SK-N-SH (cell line): Measurements from ENCODE around the gene TMEM221.

Source experiments
- CTCF ChIP-seq: fragments of 200-600 bp; sonication (generic); IDR thresholded peaks from 2 replicates; pipeline ENCODE4 v1.6.1; 2017; ENCODE audit warnings: antibody characterized with exemption, mild to moderate bottlenecking, moderate library complexity
- EP300 ChIP-seq, 2 experiments: IDR thresholded peaks; 2 replicates each; pipeline versions ENCODE4 v1.4.0 to v1.6.1; 2012; ENCODE audit warnings: borderline replicate concordance in 1 of 2, low read depth in 1 of 2, low read length in 1 of 2
- FOSL2 ChIP-seq: IDR thresholded peaks from 2 replicates; pipeline ENCODE4 v1.4.0; 2012; ENCODE audit warnings: low read depth, mild to moderate bottlenecking, moderate library complexity, borderline replicate concordance
- POLR2AphosphoS5 ChIP-seq: IDR thresholded peaks from 2 replicates; pipeline ENCODE4 v1.6.1; 2012; ENCODE audit warnings: low read depth, low read length
- RCOR1 ChIP-seq: fragments of 150-350 bp; IDR thresholded peaks from 2 replicates; pipeline ENCODE4 v1.6.1; 2017; ENCODE audit warnings: antibody characterized with exemption, low read length
- REST ChIP-seq: IDR thresholded peaks from 2 replicates; pipeline ENCODE4 v1.6.1; 2012; ENCODE audit warnings: mild to moderate bottlenecking, low read depth, low read length, moderate library complexity
- SMC3 ChIP-seq: IDR thresholded peaks from 2 replicates; pipeline ENCODE4 v1.6.1; 2012; ENCODE audit warnings: low read depth, low read length, improper control_type of control experiment
- TAF1 ChIP-seq: IDR thresholded peaks from 2 replicates; pipeline ENCODE4 v1.6.1; 2012; ENCODE audit warnings: low read depth, mild to moderate bottlenecking, low read length, moderate library complexity, borderline replicate concordance
- YY1 ChIP-seq: IDR thresholded peaks from 2 replicates; pipeline ENCODE4 v1.4.0; 2012; ENCODE audit warnings: low read depth, mild to moderate bottlenecking
- ZBTB33 ChIP-seq: IDR thresholded peaks from 2 replicates; pipeline ENCODE4 v1.4.0; 2012; ENCODE audit warnings: low read depth, borderline replicate concordance

GRCh38 chr19:17456127-17456526 is 7.7 kb upstream of the TMEM221 start:
- no peak for TF ChIP-seq CTCF
- TF ChIP-seq ZBTB33 = no peak
- no peak for TF ChIP-seq TAF1
- no peak for TF ChIP-seq SMC3
- TF ChIP-seq POLR2AphosphoS5 = no peak
- TF ChIP-seq YY1 = no peak
- no peak for TF ChIP-seq EP300 (IDR thresholded peaks at IDR 0.05; ENCODE audit: borderline replicate concordance in 1 of 2, low read depth in 1 of 2, low read length in 1 of 2)
- TF ChIP-seq REST = no peak
- no peak for TF ChIP-seq RCOR1
- TF ChIP-seq FOSL2 = no peak
